GM10847 (cell line): ENCODE measurements around the gene MSRB1.

ENCODE experiments used
- POLR2A ChIP-seq: IDR thresholded peaks from 2 replicates; pipeline ENCODE4 v1.6.1; 2011; ENCODE audit not compliant: insufficient read length; ENCODE audit errors: extremely low read depth

MSRB1 gene

DNA sequence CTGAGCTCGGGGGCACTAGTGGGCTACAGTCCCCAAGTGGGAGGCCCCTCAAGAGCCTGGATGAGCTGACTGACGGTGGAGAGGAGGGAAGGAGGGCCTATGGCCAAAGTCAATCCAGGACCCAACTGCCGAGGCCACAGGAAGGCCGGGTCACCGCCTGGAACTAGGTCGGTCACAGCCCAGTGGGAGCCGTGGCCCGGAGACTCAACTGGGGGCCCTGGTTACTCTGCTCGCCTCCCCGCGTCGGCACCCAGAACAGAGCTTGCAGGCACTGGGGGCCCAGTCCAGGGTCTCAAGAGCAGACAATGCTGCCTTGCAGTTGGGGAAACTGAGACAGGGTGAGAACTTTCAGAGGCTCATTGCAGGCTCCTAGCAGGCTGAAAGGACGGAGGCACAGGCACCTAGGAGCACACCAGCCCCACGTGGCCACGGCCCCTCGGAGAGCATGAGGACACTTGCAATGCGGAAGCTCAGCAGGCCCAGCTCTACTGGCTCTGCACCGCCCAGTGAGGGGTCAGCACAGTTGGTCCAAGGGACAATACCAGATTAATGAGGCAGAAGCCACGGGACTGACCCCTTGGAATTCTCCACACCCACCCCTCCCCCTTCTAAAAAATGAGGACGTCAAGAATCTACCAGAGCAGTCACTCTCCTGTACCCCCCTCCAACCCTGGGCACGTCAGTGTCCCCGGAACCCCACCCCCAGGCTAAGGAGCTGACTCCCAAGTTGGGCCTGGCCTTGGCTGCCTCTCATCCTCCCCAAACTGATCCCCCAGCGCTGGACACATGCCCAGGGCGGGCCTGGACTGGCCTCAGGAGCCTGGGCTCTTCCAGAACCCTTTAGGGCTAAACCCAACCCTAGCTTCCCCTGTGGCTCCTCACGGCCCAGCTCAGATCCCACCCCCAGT lies 27.0 kb downstream of the MSRB1 start:
- TF ChIP-seq POLR2A: no peak

DNA sequence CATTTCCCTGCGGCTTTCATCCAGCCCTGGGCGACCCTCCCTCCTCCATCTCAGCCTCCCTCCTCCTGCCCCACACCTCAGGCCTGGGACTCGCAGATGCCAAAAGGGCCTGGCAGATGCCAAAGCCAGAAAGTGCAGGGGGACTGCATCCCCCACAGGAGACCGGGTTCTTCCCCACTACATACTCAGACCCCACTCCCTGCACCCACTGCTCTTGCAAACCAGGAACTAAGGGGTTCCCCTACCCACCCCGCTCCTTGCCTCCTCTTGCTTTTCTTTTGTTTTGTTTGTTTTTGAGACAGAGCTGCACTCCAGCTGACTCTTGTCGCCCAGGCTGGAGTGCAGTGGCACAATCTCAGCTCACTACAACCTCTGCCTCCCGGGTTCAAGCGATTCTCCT lies 28.0 kb downstream of the MSRB1 start:
- TF ChIP-seq POLR2A: no peak

DNA sequence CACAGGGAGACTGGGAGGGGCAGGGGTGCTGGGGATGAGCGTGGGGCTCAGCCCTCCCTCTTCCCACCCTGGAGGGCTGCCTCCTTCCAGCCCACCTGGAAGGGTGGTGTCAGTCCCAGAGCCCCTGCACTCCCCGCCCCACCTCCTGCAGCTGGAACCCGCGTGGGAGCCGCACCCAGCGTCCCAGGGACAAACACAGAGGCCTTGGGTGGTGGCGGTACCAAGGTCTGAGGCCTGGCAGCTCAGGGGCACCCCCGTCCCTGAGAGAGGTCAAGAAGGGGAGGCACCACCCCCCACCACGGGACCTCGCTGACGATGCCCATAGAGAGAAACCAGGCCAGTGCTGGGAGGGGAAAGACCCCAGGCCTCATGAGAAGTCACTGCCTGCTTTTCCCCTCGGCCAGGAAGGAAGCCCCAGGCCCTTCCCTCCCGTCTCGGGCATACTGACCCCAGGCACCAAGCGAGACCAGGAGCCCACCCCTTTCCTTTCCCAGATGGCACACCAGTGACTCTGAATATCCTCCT lies 28.9 kb downstream of the MSRB1 start:
- no peak for TF ChIP-seq POLR2A

DNA sequence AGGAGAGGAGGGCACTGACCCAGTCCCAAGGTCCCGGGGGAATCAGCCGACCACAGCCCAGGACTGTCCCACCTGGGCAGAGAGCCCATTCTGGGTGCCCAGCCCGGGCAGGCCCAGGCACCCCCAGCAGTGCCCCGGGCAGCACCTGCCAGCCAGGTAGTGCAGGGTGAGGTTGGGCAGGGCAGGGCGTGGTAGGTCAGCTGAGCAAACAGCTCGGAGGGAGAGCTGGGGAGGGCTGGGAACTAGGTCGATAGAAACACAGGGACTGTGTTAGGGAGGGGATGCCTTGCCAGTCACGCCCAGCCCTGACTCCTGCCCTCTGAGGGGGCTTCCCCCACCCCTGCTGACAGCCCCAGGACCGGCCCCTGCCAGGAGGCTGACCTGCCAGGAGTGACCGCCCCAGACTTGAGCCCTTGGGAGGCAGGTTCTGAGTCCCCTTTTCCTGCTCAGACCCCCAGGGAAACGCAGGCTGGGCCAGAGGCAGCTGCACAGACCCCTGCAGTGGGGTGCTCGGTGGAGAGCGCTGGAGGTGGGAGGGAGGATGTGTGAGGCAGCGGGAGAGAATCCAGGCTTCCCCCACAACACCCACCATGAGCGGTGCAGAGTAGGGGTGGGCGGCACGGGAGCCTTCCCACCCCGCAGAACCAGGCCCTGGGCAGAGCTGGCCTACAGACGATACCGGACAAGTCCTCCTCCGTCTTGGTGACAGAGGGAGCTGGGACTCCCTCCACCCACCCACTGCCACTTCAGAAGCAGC lies 29.5 kb downstream of the MSRB1 start:
- TF ChIP-seq POLR2A: no peak

DNA sequence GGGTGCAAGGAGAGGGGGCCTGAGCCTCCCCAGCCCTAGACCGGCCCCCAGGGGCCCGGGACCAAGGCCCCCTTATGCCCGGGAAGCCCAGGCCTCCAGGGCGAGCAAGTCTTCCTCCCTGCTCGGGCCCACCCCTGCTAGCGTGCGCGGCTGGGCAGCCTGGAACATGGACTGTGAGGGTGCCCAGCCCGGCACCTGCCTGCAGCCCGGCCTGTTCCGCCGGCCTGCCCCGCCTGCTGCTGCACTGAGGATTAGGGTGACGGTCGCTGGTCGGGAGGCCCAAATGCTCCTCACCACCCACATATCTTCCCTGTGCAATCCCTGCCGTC lies 30.8 kb downstream of the MSRB1 start:
- TF ChIP-seq POLR2A: no peak

DNA sequence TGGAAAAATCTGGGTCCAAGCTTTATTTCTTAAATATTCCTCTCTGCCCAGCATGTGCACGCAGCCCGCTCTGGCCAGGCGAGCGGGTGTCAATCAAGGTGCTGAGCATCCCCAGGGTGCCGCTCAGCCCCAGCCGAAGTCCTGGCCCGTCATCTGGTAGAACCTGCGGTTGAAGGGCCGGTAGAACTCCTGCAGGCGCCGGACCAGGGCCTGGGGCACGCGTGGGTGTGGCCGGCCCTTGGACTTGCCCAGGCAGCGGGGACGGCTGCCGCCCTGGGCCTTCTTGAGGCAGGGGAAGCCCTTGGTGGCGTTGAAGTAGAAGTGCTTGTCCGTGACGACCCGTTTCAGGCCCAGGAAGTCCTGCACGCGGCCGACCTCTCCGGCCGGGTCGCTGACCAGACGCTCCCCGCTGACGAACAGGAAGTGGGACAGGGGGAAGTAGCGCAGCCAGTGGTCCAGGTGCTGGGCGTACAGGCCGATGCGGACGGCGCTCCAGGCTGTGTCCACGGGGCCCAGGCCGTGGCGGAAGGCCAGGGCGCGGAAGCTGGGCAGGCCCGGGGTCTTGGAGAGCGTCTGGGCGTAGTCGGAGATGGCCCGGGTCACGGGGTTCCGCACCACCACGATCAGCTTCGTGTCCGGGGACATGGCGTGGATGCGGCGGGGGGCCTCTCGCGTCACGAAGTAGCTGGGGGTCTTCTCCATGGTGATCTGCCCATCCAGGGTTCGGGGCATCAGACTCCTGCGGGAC lies 31.4 kb downstream of the MSRB1 start:
- TF ChIP-seq POLR2A: no peak

DNA sequence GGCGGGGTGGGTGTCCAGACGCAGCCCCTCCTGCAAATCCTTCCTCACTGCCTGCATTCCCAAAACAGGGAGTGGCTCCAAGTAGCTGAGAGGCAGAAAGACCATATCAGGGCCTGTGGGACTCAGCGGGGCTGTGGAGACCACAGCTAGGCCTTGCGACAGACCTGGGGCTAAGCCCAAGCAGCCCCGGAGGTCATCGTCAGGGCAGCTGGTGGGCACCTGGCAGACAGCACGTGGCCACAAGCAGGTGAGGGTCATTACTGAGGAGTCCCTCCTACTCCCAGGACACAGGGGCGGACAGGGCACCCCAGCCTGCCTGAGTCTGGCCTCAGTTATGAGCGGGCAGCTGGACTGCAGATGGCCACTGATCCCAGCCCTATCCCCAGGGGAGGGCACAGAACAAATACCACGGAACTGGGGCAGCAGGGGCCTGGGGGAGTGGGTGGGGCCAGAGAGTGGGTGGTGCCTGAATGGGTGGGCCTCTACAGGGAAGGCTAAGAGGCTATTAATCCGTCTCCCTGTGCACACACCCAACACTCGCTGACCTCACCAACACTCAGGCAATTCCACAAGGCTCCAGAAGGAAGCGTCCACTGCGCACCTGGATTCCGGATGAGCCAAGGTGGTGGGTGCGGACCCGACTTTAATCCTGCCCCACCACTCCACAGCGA lies 33.3 kb downstream of the MSRB1 start:
- TF ChIP-seq POLR2A: no peak

DNA sequence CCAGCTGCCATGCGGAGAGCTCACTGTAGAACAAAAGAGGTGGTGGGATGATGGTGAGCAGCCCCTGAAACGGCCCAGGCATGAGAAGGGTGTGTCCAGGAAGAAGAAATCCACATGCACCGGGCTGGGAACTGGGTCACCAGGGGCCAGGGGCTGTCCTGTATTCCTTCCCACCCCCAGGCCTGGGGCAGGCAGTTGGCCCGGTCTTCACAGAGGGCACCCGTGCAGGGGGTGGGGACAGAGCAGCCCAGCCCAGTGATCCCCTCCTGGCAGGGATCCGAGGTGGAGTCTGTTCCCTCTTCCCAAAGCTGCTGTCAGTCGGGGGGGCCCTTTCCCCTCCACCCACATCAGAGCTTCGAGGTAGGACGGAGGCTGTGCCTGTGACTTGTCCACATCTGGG lies 34.0 kb downstream of the MSRB1 start:
- TF ChIP-seq POLR2A: no peak

DNA sequence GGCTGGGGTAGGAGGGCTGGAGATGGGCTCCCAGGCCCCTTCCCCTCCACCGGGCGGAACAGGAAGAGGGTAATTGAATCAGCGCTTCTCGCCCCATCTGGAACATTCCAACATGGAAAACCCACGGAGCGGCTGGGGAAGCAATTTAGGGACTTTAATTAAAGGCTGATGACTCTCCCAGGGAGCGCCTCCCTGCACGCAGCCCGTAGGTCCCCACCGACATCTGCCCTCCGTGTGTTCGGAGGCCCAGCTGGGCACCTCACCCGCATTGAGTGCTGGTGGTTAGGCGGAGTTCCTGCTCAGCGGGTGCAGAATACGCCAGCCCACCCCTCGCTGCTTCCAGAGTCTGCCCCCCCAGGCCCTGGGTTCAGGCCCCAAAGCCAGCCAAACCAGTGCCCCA lies 34.8 kb downstream of the MSRB1 start:
- TF ChIP-seq POLR2A: no peak

DNA sequence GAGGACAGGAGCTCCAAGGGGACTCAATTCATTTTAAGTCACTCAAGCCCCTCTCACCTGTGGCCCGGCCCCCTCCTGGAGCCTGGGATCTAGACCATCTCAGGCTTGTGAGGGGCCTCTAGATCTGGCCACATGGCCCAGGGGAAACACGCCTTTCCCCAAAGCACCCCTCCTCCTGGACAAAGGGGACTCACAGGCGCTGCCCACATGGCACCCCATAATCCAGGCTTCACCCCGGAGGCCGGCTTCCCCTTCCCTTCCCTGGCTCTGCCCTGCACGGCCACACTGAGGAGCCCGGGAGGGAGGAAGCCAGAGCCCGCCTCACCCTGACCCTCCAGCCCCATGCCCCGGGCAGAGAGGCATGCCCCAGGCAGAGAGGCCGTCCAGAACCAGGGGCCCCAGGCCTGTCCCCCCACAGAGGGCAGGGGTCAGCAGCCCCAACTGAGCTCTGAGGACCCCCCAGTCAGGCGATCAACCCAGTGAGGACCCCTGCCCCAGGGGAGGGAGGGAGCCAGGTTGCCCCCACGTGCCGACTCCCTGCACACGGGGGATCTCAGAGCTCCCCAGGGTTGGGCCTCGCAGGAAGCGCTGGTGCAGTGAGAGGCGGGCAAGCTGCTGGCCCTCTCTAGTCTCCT lies 35.7 kb downstream of the MSRB1 start:
- no peak for TF ChIP-seq POLR2A

DNA sequence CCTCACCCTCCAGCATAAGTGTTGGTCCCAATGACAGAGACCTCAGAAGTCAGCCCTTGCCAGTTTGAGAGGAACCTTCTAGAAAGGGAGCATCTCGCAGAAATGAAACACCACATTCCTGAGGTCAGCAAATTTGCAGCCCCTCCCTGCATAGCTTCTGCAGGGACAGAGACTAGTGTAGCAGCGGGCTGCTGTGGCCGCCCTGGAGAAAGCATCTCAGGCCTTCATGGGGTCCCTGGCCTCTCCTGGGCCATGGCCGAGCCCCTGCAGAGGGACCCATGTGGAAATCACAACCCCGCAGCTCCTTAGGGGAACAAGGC lies 36.2 kb downstream of the MSRB1 start:
- no peak for TF ChIP-seq POLR2A

DNA sequence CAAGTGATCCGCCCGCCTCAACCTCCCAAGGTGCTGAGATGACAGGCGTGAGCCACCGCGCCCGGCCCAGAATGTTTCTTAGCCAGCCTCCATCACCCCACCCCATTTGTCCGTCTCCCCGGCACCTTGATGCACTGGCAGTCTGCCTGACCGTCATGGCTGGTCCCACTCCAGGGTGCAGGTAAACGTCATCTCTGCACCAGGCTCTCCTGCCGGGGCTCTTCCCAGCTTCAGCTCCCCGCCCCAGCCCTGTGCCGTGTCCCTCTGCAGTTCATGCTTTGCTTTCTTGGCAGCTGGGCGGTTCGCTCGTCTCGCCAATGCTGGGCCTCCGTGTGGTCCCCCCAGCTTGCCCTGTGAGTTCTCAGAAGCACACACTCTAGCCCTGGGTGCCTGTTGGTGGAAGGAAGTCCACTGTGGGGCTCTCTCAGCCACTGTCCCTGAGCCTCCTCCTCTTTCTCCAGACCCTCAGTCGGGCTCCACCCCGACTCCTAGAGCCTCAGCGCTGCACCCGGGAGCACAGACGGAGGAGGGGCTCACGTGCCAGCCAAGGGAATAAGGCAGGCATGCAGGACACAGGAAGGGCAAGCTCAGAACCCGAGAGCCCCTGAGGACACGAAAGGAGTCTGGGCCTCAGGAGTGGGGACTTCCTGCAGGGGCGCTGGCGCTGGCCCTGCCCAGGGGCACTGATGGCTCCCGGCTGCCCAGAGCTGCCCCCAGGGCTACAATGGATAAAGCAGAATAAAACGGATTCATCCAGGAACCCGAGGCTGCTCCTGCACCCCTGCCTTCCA lies 36.7 kb downstream of the MSRB1 start:
- no peak for TF ChIP-seq POLR2A

DNA sequence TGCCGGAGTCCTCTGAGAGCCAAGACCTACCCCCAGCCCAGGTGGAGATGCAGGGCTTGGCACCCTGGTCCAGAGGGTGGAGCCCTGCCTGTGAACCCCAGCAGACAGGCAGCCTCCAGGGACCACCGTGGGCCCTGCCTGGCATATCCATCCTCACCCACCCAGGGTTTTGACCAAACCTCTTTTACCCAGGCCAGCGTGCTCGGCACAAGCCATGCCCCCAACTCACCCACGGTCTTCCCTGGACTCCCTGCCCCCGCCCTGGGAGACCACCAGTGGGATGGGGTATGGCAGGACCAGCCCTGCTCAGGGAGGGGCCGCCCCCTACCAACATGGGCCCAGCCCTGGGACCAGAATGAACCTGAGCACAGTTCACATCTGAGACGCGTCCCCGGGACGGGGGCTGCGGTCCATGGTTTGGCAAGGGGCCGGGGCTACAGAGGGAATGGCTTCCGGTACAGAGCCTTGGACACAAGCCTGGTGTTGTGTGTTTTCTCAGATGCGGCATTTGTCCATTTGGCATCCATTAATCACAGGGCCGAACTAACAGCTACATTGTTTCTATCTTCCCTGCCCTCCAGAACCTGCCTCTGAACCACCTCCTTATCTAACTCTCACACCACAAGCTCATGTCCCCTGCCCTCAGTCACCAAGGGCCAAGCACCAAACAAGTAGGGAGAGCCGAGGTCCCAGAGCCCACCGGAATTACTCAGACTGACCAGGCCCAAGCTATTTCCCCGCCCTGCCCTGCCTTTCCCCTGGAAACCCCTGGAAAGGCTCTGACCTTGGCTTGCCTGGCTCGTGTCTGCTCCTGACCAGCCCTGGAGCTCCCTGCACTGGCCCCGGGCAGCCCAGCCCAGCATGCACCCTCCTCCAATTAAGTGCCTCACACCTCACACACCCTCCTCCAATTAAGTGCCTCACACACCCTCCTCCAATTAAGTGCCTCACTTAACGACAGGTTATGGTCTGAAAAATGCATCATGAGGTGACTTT lies 38.9 kb downstream of the MSRB1 start:
- no peak for TF ChIP-seq POLR2A

DNA sequence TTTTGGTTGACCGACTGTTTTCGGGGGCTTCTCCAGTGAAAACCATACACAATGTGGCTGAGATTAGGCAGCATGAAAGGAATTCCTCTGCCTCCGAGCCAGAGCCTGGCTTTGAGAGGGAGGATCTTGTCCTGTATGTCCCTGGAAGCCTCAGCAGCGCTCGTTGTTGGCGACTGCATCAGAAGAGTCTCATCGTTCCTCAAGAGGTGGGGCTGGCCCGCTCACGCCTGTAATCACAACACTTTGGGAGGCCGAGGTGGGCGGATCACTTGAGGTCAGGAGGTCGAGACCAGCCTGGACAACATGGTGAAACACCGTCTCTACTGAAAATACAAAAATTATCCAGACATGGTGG lies 39.8 kb downstream of the MSRB1 start:
- no peak for TF ChIP-seq POLR2A
